ENCODE measurements around the gene SH2D4B. TPM values are rescaled to one million over a fixed set of nuclear protein-coding genes. Genes with fewer than 3 reads are reported as not detected.

Gene SH2D4B
- total RNA-seq, 3 donors from 2014 or later, result 0.13 to 0.22 (median 0.20) TPM

- Mint-ChIP-seq H3K4me1 (ENCODE audit: low read depth) (no peaks in the 10 kb centered on the region), H3K36me3 (ENCODE audit: insufficient read depth) (no peaks in the 10 kb centered on the region), H3K9me3 (no peaks in the 10 kb centered on the region), H3K27me3 (ENCODE audit: low read depth) (peaks cover 3% of the 10 kb centered on the region), H3K4me3 (no peak overlapping the region)
- DNase-seq, result no peak
- peak; percentile 50 to 57 for ATAC-seq
Observed at GRCh38 chr10:80596391-80597257, 58.9 kb downstream of the SH2D4B start.

DNA sequence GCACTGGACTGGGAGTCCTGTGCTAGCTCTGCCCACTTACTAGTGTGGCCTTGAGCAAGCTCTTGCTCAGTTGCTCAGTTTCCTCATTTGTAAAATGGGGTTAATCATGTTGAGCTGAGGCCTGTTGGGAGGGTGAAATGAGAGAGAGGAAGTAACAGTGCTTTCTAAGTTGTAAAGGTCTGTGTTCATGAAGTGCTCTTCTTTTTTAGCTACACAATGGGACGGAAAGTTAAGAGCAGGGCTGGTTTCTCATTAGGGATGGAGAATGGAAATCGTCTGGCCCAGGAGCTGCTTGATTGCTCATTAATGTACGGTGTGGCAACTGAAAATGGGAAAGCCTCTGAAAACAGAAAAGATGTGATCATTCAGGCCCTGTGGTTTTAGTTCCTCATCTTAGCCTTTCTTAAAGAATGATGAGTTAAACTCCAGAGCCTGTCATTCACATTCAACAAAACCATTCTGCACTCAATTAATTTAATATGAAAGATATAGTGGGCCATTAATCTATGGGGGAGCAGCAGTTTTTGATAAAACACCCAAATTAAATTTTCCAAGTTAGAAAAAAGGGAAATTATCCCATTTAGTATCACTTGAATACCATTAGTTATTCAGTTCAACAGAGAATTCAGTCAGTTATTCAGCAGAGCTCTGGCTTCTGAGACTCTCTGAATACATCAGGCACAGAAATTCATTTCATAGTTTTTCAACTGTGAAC lies 60.5 kb downstream of the SH2D4B start:
- Mint-ChIP-seq H3K27me3 (ENCODE audit: low read depth) (peaks cover 5% of the 10 kb centered on the region), H3K9me3 (no peaks in the 10 kb centered on the region), H3K36me3 (ENCODE audit: insufficient read depth) (no peaks in the 10 kb centered on the region), H3K4me3 (no peak overlapping the region), H3K4me1 (ENCODE audit: low read depth) (no peaks in the 10 kb centered on the region)
- ATAC-seq (no peak), DNase-seq (no peak)

DNA sequence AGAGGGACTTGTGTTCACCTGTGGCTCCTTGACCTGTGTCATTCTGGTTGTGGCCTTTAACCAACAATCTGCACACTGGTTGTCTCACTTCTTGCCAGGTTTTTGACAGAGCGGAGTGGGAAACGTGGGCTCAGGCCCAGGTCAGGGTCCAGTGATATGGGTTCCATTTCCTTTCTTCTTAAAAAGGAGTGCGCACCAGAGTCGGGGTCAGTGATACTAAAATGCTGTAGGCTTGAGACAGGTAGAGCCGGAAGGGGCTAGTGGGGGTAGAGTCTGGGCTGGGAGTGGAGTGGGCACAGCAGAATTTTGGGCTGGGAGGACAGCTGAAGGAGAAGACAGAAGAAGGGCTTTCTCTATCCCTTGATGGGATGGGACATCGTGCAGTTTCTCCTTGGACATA lies 61.2 kb downstream of the SH2D4B start:
- no peak for ATAC-seq
- Mint-ChIP-seq H3K27me3 (ENCODE audit: low read depth) (peaks cover 5% of the 10 kb centered on the region), H3K4me1 (ENCODE audit: low read depth) (no peaks in the 10 kb centered on the region), H3K36me3 (ENCODE audit: insufficient read depth) (no peaks in the 10 kb centered on the region), H3K9me3 (no peaks in the 10 kb centered on the region), H3K4me3 (no peak overlapping the region)
- no peak for DNase-seq

DNA sequence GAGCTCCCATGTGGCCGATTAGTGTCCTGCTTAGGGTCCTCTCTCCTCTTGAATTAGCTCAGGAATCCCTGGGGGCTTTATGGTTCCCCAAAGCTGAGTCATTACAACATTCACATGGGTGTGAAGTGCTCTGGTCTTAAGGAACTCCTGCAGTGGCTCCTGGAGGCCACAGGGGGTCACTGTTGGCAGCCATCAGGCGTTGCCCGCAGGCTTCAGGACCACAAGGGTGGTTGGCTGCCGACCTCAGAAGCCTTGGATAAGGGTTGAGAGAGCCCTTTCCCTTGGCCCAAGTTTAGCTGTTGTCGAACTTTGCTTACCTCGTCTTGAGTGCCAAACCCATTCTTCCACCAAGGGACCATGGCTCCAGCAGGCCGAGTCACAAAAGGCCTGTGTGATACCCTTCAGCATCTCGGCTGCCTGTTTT lies 61.7 kb downstream of the SH2D4B start:
- H3K9me3 Mint-ChIP-seq, result no peaks in the 10 kb centered on the region
- H3K4me1 Mint-ChIP-seq (ENCODE audit: low read depth), result no peaks in the 10 kb centered on the region
- no peak for DNase-seq
- H3K4me3 Mint-ChIP-seq, result no peak overlapping the region
- ATAC-seq, result peak; percentile 43 to 62
- H3K36me3 Mint-ChIP-seq (ENCODE audit: insufficient read depth), result no peaks in the 10 kb centered on the region
- peaks cover 5% of the 10 kb centered on the region for H3K27me3 Mint-ChIP-seq (ENCODE audit: low read depth)

- Mint-ChIP-seq H3K4me3 (no peak overlapping the region), H3K9me3 (no peaks in the 10 kb centered on the region), H3K4me1 (ENCODE audit: low read depth) (no peaks in the 10 kb centered on the region), H3K27me3 (ENCODE audit: low read depth) (peaks cover 5% of the 10 kb centered on the region), H3K36me3 (ENCODE audit: insufficient read depth) (no peaks in the 10 kb centered on the region)
- ATAC-seq (no peak), DNase-seq (no peak)
Observed at GRCh38 chr10:80600256-80600655, 62.6 kb downstream of the SH2D4B start.

DNA sequence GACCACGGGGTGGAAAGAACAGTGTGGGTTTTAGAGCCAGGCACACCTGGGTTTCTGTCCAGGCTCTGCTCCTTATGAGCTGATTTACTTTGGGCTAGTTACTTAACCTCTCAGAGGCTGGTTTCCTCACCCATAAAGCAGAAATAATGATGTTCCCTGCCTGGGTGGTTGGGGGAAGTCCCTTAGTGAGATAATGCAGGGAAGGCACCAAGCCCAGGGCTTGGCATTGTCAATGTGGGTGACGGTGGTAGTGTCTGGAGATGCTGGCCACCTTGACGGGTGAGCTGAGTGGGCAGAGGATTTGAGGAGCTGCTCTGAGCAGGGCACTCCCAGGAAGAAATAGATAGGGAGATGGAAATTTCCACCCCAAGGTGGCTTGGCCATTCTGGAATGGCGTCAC lies 65.2 kb downstream of the SH2D4B start:
- no peaks in the 10 kb centered on the region for H3K36me3 Mint-ChIP-seq (ENCODE audit: insufficient read depth)
- ATAC-seq (no peak), DNase-seq (no peak)
- H3K9me3 Mint-ChIP-seq, result no peaks in the 10 kb centered on the region
- H3K4me1 Mint-ChIP-seq (ENCODE audit: low read depth), result peaks cover 2% of the 10 kb centered on the region
- H3K4me3 Mint-ChIP-seq, result no peak overlapping the region
- H3K27me3 Mint-ChIP-seq (ENCODE audit: low read depth), result peaks cover 1% of the 10 kb centered on the region

DNA sequence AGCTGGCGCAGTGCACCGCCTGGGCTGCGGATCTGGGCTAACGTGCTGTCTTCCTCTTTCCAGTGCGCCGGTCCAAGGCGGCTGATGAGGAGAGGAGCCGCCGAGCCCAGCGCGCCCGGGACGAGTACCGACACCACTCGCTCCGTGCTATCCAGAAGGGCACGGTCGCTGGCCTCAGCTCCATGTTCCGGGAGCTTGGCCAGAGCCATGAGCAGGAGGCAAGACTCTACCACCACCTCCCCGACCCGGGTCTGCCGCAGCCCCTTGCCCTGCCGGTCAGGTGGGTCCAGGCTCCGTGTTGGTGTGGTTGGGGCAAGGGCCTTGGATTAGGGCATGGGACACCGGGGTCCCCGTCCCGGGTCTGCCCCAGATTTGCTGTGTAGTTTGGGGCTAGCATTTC lies 65.8 kb downstream of the SH2D4B start:
- no peak for ATAC-seq
- peaks cover 1% of the 10 kb centered on the region for H3K27me3 Mint-ChIP-seq (ENCODE audit: low read depth)
- no peak overlapping the region for H3K4me3 Mint-ChIP-seq
- H3K36me3 Mint-ChIP-seq (ENCODE audit: insufficient read depth), result no peaks in the 10 kb centered on the region
- no peak for DNase-seq
- H3K9me3 Mint-ChIP-seq, result no peaks in the 10 kb centered on the region
- H3K4me1 Mint-ChIP-seq (ENCODE audit: low read depth), result peaks cover 5% of the 10 kb centered on the region

GRCh38 chr10:80608706-80609105 lies 71.0 kb downstream of the SH2D4B start:
- H3K27me3 Mint-ChIP-seq (ENCODE audit: low read depth), result peaks cover 2% of the 10 kb centered on the region
- H3K4me3 Mint-ChIP-seq, result no peak overlapping the region
- no peaks in the 10 kb centered on the region for H3K36me3 Mint-ChIP-seq (ENCODE audit: insufficient read depth)
- no peaks in the 10 kb centered on the region for H3K9me3 Mint-ChIP-seq
- DNase-seq, result no peak
- peaks cover 7% of the 10 kb centered on the region for H3K4me1 Mint-ChIP-seq (ENCODE audit: low read depth)
- no peak for ATAC-seq

DNA sequence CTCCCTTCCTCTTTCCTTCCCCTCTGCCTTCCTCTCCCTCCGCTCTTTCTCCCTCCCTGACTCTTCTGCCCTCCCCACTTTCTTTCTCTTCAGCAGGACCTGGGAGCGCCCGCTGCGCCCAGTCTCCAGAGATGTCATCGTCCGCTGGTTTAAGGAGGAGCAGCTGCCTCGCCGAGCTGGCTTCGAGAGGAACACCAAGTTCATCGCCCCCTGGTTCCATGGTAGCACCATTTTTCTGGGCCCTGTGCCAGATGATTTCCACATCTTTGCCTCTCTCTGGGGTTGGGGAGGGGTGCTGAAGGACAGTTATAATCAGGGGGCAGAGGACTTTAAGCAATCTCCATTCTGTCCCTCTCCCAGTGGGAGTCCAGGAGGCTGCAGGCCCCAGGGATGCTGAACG lies 71.6 kb downstream of the SH2D4B start:
- peaks cover 7% of the 10 kb centered on the region for H3K4me1 Mint-ChIP-seq (ENCODE audit: low read depth)
- no peaks in the 10 kb centered on the region for H3K9me3 Mint-ChIP-seq
- no peak for DNase-seq
- peaks cover 2% of the 10 kb centered on the region for H3K27me3 Mint-ChIP-seq (ENCODE audit: low read depth)
- H3K4me3 Mint-ChIP-seq, result no peak overlapping the region
- H3K36me3 Mint-ChIP-seq (ENCODE audit: insufficient read depth), result no peaks in the 10 kb centered on the region
- no peak for ATAC-seq

DNA sequence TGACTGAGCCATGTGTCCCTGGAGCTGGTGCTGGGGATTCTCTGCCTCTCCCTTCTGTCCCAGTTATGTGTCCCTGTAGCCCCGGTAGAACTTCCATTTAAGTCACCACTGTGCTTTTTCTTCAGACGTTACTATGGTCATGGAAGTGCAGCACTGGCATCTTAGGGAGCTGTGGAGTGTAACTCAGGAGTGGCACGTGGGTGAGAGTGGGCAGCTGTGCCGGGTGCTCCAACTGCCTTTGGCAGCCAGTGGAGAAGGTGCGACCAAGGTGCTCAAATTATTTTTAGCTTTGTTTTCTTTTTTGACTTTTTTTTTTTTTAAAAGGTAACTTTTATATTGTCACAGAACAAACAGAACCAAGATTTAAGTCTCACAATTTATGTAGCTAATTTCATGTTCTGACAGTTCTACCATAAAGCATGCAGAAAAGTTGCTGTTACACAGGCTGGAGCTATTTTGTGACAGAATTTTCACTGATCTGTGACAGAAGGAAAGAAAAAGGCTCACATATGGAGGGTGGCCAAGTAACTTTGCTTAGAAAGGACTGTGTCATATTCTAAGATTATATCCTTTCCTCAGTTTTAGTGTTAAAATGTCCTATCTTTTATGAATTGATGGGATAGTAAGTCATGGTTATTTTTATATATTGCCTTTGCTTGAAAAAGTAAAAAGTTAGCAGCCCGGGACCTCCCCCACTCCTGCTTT lies 73.9 kb downstream of the SH2D4B start:
- Mint-ChIP-seq H3K27me3 (ENCODE audit: low read depth) (peaks cover 2% of the 10 kb centered on the region), H3K4me1 (ENCODE audit: low read depth) (peaks cover 7% of the 10 kb centered on the region), H3K36me3 (ENCODE audit: insufficient read depth) (no peaks in the 10 kb centered on the region), H3K9me3 (no peaks in the 10 kb centered on the region), H3K4me3 (no peak overlapping the region)
- no peak for ATAC-seq
- DNase-seq, result no peak

DNA sequence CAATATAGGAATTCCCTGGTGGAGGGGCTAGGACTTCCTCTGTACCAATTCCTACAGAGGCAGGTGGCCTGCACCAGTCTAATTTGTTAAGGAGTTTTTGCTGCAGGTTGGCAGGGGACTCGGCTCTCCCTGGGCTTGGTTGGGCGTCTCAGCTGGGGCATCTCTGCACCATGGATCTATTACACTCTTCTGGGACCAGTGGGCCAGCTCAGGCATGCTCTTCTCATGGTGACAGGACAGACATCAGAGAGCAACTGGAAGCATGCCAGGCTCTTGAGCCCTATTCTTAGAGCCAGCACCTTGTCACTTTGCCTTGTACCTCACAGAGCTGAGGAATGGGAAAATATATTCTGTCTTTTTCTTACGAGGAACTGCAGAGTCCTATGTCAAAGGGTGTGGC lies 74.6 kb downstream of the SH2D4B start:
- no peaks in the 10 kb centered on the region for H3K9me3 Mint-ChIP-seq
- ATAC-seq, result no peak

DNA sequence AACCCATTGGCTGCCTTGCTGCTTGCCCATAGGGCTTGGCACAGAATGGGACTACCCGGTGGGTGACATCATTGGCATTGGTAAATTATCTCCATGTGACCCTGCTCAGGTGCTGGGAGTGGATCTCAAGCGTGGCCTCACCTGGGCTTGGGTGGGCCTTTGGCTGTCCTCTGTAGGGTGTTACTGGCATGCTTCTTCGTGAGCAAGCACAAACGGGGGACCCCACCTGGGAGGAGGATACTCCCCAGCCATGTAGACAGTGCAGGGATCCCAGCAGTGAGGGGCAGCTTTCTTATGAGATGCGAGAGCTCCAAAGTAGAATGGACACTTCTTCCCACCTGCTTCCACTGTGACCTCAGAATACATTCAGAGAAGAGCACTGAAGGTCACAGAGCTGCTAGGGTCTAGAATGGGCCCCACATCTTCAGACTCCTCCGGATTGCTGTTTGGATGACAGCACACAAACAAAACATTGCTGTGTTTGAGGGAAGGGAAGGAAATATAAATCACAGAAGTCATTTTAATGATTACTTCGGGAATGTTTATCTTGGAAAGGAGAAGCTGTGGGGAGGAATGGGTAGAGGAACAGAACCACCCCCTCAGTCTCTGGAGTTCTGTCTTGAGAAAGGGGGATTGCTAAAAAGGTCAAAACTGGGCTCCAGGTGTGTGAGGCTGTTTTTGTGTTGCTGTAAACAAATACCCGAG lies 75.9 kb downstream of the SH2D4B start:
- peaks cover 2% of the 10 kb centered on the region for H3K27me3 Mint-ChIP-seq (ENCODE audit: low read depth)
- ATAC-seq (no peak), DNase-seq (no peak)
- H3K4me1 Mint-ChIP-seq (ENCODE audit: low read depth), result peaks cover 1% of the 10 kb centered on the region
- no peak overlapping the region for H3K4me3 Mint-ChIP-seq
- H3K36me3 Mint-ChIP-seq (ENCODE audit: insufficient read depth), result no peaks in the 10 kb centered on the region
- no peaks in the 10 kb centered on the region for H3K9me3 Mint-ChIP-seq

More for the DNA sequence above, 74.6 kb downstream of the SH2D4B start:
- no peak for DNase-seq
- Mint-ChIP-seq H3K27me3 (ENCODE audit: low read depth) (peaks cover 2% of the 10 kb centered on the region), H3K4me3 (no peak overlapping the region), H3K36me3 (ENCODE audit: insufficient read depth) (no peaks in the 10 kb centered on the region), H3K4me1 (ENCODE audit: low read depth) (peaks cover 7% of the 10 kb centered on the region)

DNA sequence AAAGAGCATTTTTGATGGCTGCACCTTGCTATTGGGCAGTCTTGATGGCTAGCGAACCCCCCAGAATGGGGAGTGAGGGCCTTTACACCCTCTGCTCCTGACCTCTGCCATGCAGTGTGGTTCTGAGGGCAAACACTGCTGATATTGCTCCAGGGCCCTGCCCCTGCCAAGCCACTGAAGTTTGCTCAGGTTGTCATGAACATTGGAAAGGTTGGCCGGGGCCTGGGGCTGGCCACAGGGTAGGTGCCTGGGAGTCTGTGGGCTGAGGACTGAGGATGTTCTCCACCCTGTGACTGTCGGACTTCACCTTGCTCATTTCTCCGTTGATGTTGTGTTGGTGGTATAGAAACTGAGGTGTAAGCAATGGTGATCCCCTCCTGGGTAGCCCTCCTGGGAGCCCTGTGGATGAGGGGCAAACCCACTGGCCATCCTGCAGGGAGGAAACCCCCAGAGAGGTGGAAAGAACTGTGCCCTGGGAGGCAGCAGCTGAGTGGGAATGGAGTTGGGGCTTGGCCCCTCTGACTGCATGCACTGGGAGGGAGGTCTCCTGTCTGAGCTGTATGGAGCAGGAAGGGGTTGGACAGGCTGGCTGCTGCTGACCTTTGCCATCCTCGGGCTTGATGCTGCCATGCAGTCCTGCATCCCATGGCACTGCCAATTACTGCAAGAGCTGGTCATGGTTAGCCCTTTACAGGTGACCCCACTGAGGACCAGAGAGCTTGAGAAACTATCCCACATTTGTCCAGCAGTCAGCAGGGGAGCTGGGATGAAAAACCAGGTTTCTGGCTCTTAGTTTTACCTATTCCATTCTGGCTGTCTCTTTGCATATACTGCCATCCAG lies 77.1 kb downstream of the SH2D4B start:
- H3K36me3 Mint-ChIP-seq (ENCODE audit: insufficient read depth), result no peaks in the 10 kb centered on the region
- H3K4me1 Mint-ChIP-seq (ENCODE audit: low read depth), result no peaks in the 10 kb centered on the region
- DNase-seq (no peak), ATAC-seq (no peak)
- no peak overlapping the region for H3K4me3 Mint-ChIP-seq
- no peaks in the 10 kb centered on the region for H3K9me3 Mint-ChIP-seq
- H3K27me3 Mint-ChIP-seq (ENCODE audit: low read depth), result peaks cover 2% of the 10 kb centered on the region

All from activated T-cell treated with anti-CD3 and anti-CD28 coated beads, Interleukin-2, amount 50 U/mL, for 4 hours (primary cell).